ENCODE data around the gene TNNC2. TPM values are rescaled to one million over a fixed set of nuclear protein-coding genes. Genes with fewer than 3 reads are reported as not detected.

The TNNC2 gene
- total RNA-seq, 2 experiments from 2014 or later = 1.2 to 1.5 TPM

DNA sequence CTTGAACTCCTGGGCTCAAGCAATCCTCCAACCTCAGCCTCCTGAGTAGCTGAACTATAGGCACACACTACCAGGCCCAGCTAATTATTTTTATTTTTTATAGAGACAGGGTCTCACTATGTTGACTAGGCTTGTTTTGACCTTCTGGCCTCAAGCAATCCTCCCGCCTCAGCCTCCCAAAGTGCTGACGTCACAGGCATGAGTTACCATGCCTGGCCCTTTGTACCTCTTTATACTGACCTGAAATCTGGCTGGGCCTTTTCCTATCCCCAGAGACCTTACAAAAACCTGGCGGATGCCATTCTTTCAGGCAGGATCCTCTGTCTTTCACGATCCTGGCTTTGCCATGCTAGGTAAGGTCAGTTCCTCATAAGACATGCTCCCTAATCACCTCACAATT lies 47.0 kb downstream of the TNNC2 start:
- DNase-seq (no peak), ATAC-seq (ENCODE audit: poor library complexity) (no peak)
- peaks cover 5% of the 10 kb centered on the region for H3K4me1 ChIP-seq (ENCODE audit: insufficient read depth, low read length)
- TF ChIP-seq, protein P1, sequence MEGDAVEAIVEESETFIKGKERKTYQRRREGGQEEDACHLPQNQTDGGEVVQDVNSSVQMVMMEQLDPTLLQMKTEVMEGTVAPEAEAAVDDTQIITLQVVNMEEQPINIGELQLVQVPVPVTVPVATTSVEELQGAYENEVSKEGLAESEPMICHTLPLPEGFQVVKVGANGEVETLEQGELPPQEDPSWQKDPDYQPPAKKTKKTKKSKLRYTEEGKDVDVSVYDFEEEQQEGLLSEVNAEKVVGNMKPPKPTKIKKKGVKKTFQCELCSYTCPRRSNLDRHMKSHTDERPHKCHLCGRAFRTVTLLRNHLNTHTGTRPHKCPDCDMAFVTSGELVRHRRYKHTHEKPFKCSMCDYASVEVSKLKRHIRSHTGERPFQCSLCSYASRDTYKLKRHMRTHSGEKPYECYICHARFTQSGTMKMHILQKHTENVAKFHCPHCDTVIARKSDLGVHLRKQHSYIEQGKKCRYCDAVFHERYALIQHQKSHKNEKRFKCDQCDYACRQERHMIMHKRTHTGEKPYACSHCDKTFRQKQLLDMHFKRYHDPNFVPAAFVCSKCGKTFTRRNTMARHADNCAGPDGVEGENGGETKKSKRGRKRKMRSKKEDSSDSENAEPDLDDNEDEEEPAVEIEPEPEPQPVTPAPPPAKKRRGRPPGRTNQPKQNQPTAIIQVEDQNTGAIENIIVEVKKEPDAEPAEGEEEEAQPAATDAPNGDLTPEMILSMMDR (IDR thresholded peaks at IDR 0.05) = no peak
- no peaks in the 10 kb centered on the region for H3K36me3 ChIP-seq (ENCODE audit: insufficient read depth, low read length)
- intact Hi-C loops (cut with DNase I, micrococcal nuclease) = no loop called here
- H3K27ac ChIP-seq (ENCODE audit: low read depth in 1 of 2, low read length in 2 of 2) = no peak overlapping the region
- Mint-ChIP-seq H3K27ac (no peak overlapping the region), H3K4me1 (ENCODE audit: low read depth) (no peaks in the 10 kb centered on the region), H3K4me3 (no peak overlapping the region), H3K27me3 (peaks cover 16% of the 10 kb centered on the region), H3K36me3 (ENCODE audit: low read depth) (no peaks in the 10 kb centered on the region), H3K9me3 (no peaks in the 10 kb centered on the region)
- no peaks in the 10 kb centered on the region for H3K9me3 ChIP-seq (ENCODE audit: control insufficient read depth in 1 of 2, insufficient read depth in 1 of 2, low read length in 2 of 2)
- ChIA-PET POLR2A (no interaction called here), CTCF (interaction anchor here (0.6 kb wide), 1 partner anchor 468 kb away, joined by 3 read pairs; no protein-coding TSS in a partner anchor)
- H3K27me3 ChIP-seq (ENCODE audit: control insufficient read depth in 1 of 2, insufficient read depth in 2 of 2, low read length in 2 of 2) = peaks cover under 1 to 6% of the 10 kb centered on the region in 2 experiments
- no peak overlapping the region for H3K4me3 ChIP-seq (ENCODE audit: low read length)

DNA sequence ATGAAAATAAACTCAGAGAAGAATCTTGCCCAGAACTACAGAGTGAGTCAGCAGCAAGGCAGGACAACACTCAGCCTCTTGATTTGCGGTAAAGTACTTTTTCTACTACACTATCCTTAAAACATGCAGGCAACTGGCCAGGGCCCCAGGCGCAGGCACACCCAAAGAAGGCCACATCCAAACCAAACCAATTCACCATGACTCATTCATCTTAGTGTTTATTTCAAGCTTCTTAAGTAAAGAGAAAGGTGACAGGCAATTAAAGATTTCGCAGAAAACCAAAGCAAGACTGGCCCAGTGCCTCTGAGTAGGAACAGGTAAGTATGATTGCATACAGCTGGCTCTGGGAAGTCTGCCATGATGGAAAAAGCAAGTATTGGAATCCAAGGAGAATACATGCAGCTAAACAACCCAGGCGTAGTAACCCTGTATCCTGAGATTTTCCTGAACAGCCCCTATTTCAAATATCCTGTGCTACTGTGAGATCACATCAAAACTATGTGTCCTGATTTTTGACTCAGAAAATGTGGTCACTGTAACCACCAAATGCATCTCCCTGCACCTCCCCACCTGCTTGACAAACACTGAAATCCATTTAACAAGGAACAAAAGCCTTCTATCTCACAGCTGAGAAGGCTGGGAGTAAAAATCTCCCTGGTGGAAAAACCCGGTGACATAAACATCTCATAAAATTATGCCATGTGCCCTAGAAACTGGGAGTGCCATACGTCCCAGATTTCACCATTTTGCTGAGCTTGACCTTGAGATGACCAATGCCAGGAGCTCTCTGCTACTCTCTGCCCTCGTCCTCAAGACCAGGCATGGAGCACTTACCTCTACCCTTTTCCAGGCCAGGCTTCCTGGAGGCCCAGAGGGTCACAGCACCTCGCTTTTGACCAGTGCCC lies 47.8 kb downstream of the TNNC2 start:
- no peaks in the 10 kb centered on the region for H3K9me3 Mint-ChIP-seq
- no peak for ATAC-seq (ENCODE audit: poor library complexity)
- H3K27ac ChIP-seq (ENCODE audit: low read depth in 1 of 2, low read length in 2 of 2) = no peak overlapping the region
- no peaks in the 10 kb centered on the region for H3K36me3 ChIP-seq (ENCODE audit: insufficient read depth, low read length)
- no peak overlapping the region for H3K4me3 Mint-ChIP-seq
- ChIA-PET POLR2A (no interaction called here), CTCF (interaction anchor here (0.6 kb wide), 1 partner anchor 467 kb away, joined by 3 read pairs; no protein-coding TSS in a partner anchor)
- H3K9me3 ChIP-seq (ENCODE audit: control insufficient read depth in 1 of 2, insufficient read depth in 1 of 2, low read length in 2 of 2) = no peaks in the 10 kb centered on the region
- peaks cover 20% of the 10 kb centered on the region for H3K27me3 Mint-ChIP-seq
- no peak for DNase-seq
- no peak overlapping the region for H3K27ac Mint-ChIP-seq
- H3K27me3 ChIP-seq (ENCODE audit: control insufficient read depth in 1 of 2, insufficient read depth in 2 of 2, low read length in 2 of 2) = peaks cover 3 to 6% of the 10 kb centered on the region in 2 experiments
- H3K4me1 ChIP-seq (ENCODE audit: insufficient read depth, low read length) = peaks cover 5% of the 10 kb centered on the region
- no peak overlapping the region for H3K4me3 ChIP-seq (ENCODE audit: low read length)
- no peaks in the 10 kb centered on the region for H3K36me3 Mint-ChIP-seq (ENCODE audit: low read depth)
- TF ChIP-seq, protein P1 (IDR thresholded peaks at IDR 0.05) = no peak
- intact Hi-C loops (cut with DNase I, micrococcal nuclease) = no loop called here
- no peaks in the 10 kb centered on the region for H3K4me1 Mint-ChIP-seq (ENCODE audit: low read depth)

DNA sequence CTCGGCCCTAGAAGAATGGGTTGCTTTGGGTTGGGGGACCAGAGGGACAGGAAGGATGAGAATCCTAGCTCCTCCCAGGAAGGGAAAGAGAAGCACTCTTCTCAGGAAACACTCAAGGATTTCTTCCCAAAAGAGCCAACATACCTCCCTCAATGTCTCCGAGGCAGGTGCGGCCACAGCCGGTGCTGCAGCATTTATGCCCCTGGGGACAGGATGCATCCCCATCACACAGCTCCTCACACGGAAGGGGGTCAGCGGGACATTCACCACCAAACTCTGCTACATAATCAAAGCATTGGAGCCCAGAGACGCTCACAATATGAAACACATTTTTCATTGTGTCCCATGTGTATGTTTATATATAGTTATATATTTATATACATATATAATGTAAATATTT lies 50.2 kb downstream of the TNNC2 start:
- no peak overlapping the region for H3K4me3 Mint-ChIP-seq
- Histone ChIP-seq H3K9me3 (ENCODE audit: control insufficient read depth in 1 of 2, insufficient read depth in 1 of 2, low read length in 2 of 2) (no peaks in the 10 kb centered on the region), H3K36me3 (ENCODE audit: insufficient read depth, low read length) (no peaks in the 10 kb centered on the region), H3K27ac (ENCODE audit: low read depth in 1 of 2, low read length in 2 of 2) (no peak overlapping the region), H3K27me3 (ENCODE audit: control insufficient read depth in 1 of 2, insufficient read depth in 2 of 2, low read length in 2 of 2) (peaks cover 6 to 8% of the 10 kb centered on the region in 2 experiments), H3K4me3 (ENCODE audit: low read length) (no peak overlapping the region), H3K4me1 (ENCODE audit: insufficient read depth, low read length) (no peaks in the 10 kb centered on the region)
- H3K9me3 Mint-ChIP-seq = no peaks in the 10 kb centered on the region
- DNase-seq (no peak), ATAC-seq (ENCODE audit: poor library complexity) (no peak)
- POLR2A ChIA-PET = no interaction called here
- TF ChIP-seq, protein P1 (IDR thresholded peaks at IDR 0.05) = no peak
- no peaks in the 10 kb centered on the region for H3K36me3 Mint-ChIP-seq (ENCODE audit: low read depth)
- peaks cover 20% of the 10 kb centered on the region for H3K27me3 Mint-ChIP-seq
- H3K27ac Mint-ChIP-seq = no peak overlapping the region
- CTCF ChIA-PET = no interaction called here
- H3K4me1 Mint-ChIP-seq (ENCODE audit: low read depth) = no peaks in the 10 kb centered on the region
- intact Hi-C loops (cut with DNase I, micrococcal nuclease) = no loop called here

All from CD4-positive, alpha-beta T cell (primary cell).